Measurements from ENCODE around the gene PPP2R3B.

DNA sequence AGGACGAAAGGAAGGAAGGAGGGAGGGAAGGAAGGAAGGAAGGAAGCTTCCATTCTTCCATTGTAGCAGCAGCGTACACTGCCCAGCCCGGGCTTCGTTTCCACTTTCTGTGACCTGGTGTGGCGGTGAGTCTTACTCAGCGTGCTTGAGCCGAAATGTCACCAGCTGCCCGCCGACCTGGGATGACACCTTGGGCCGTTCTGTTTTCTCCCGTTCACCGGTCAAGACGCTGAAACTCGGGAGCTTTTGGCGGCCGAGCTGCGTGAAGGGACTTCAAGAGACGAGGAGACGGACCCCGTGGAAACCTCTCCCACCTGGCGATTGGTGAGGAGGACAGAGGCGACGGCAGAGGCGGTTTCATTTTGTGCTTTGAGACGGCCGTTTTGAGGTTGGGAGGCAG is 47.1 kb upstream of the PPP2R3B start:
- TF ChIP-seq CREB1 (IDR thresholded peaks at IDR 0.05; ENCODE audit: low read depth), result no peak
- TF ChIP-seq TAF1 (IDR thresholded peaks at IDR 0.05; ENCODE audit: low read depth), result no peak
- no peak for TF ChIP-seq RAD21 (IDR thresholded peaks at IDR 0.05; ENCODE audit: low read depth)
